CD14-positive monocyte (primary cell): ENCODE results near the gene FOXN4. TPM values are rescaled to one million over a fixed set of nuclear protein-coding genes. Genes with fewer than 3 reads are reported as not detected.
A peak's percentile ranks its signal among the peaks of the same experiment; 100 is the strongest.

Experiments
- DNase-seq, 3 donors: peaks; one replicate each; pipeline ENCODE4 v3.0.0-alpha.2; 2011 to 2022
- H2AFZ ChIP-seq: 2 replicates; pipeline ENCODE4 v1.6.0; 2012; ENCODE audit warnings: mild to moderate bottlenecking, low read depth, low read length, inconsistent platforms; ENCODE audit not compliant: insufficient read depth, poor library complexity, severe bottlenecking
- H3K27ac ChIP-seq, 2 donors: 1 replicate in 1 of 2; 2 replicates in 1 of 2; pipeline ENCODE4 v1.5.1; 2012 to 2013; ENCODE audit warnings: low read length in 2 of 2, control low read depth in 1 of 2, inconsistent platforms in 1 of 2, low read depth in 1 of 2, mild to moderate bottlenecking in 1 of 2
- H3K27me3 ChIP-seq, 2 donors: one replicate each; pipeline versions ENCODE4 v1.6.0 to v1.6.1; 2011 to 2013; ENCODE audit warnings: low read length in 2 of 2; ENCODE audit not compliant: control insufficient read depth in 2 of 2, insufficient read depth in 2 of 2
- H3K36me3 ChIP-seq, 2 donors: replicated peaks in 1 of 2; 1 replicate in 1 of 2; 2 replicates in 1 of 2; pipeline versions ENCODE4 v1.5.1 to v1.6.1; 2012 to 2013; ENCODE audit warnings: low read length in 2 of 2, control low read depth in 1 of 2, inconsistent platforms in 1 of 2, mild to moderate bottlenecking in 1 of 2; ENCODE audit not compliant: insufficient read depth in 2 of 2, control insufficient read depth in 1 of 2
- H3K4me1 ChIP-seq, 2 donors: 1 replicate in 1 of 2; 2 replicates in 1 of 2; pipeline versions ENCODE4 v1.5.1 to v1.6.1; 2012 to 2013; ENCODE audit warnings: low read length in 2 of 2, control low read depth in 1 of 2, inconsistent platforms in 1 of 2, mild to moderate bottlenecking in 1 of 2, moderate library complexity in 1 of 2; ENCODE audit not compliant: insufficient read depth in 2 of 2, control insufficient read depth in 1 of 2
- H3K4me2 ChIP-seq: replicated peaks from 2 replicates; pipeline ENCODE3; 2012; ENCODE audit warnings: low read length, moderate library complexity, mild to moderate bottlenecking; ENCODE audit not compliant: poor library complexity, severe bottlenecking; ENCODE audit errors: extremely low read depth
- H3K4me3 ChIP-seq, 3 experiments: fragments of 200-600 bp in 1 of 3; sonication (generic) in 1 of 3; replicated peaks in 1 of 3; 1 replicate in 2 of 3; 2 replicates in 1 of 3; pipeline ENCODE4 v1.5.1; 2011 to 2013; ENCODE audit warnings: low read length in 3 of 3, mild to moderate bottlenecking in 3 of 3, control low read depth in 2 of 3, low read depth in 2 of 3, inconsistent platforms in 1 of 3, moderate library complexity in 1 of 3
- H3K79me2 ChIP-seq: 2 replicates; pipeline ENCODE4 v1.6.0; 2012; ENCODE audit warnings: mild to moderate bottlenecking, control low read depth, inconsistent platforms, low read length, moderate library complexity; ENCODE audit not compliant: insufficient read depth
- H3K9ac ChIP-seq: 2 replicates; pipeline ENCODE4 v1.6.0; 2017; ENCODE audit warnings: low read length, mild to moderate bottlenecking; ENCODE audit not compliant: insufficient read depth, poor library complexity, severe bottlenecking
- H3K9me3 ChIP-seq, 2 donors: replicated peaks in 1 of 2; 1 replicate in 1 of 2; 2 replicates in 1 of 2; pipeline versions ENCODE4 v1.5.1 to v1.6.1; 2012 to 2013; ENCODE audit warnings: low read length in 2 of 2, control low read depth in 1 of 2; ENCODE audit not compliant: control insufficient read depth in 1 of 2, insufficient read depth in 1 of 2
- H4K20me1 ChIP-seq: 2 replicates; pipeline ENCODE4 v1.6.0; 2012; ENCODE audit warnings: mild to moderate bottlenecking, low read length, control low read depth, moderate library complexity; ENCODE audit not compliant: insufficient read depth
- H3K27ac Mint-ChIP-seq, 7 donors: one replicate each; pipeline ENCODE4 v1.8.0; 2020; ENCODE audit warnings: mild to moderate bottlenecking in 7 of 7, mixed read lengths in 7 of 7, moderate library complexity in 6 of 7, inconsistent platforms in 2 of 7
- H3K27me3 Mint-ChIP-seq, 3 donors: one replicate each; pipeline ENCODE4 v1.8.0; 2021 to 2022; ENCODE audit warnings: low read depth in 3 of 3, mild to moderate bottlenecking in 3 of 3, mixed read lengths in 3 of 3, moderate library complexity in 3 of 3, inconsistent platforms in 1 of 3
- H3K36me3 Mint-ChIP-seq, 2 donors: one replicate each; pipeline ENCODE4 v1.8.0; 2020; ENCODE audit warnings: mixed read lengths in 2 of 2, inconsistent platforms in 1 of 2, mild to moderate bottlenecking in 1 of 2
- H3K4me1 Mint-ChIP-seq: one replicate; pipeline ENCODE4 v1.8.0; 2020; ENCODE audit warnings: mild to moderate bottlenecking, mixed read lengths
- H3K4me3 Mint-ChIP-seq, 2 donors: one replicate each; pipeline ENCODE4 v1.8.0; 2020; ENCODE audit warnings: mild to moderate bottlenecking in 2 of 2, mixed read lengths in 2 of 2, moderate library complexity in 1 of 2
- H3K9me3 Mint-ChIP-seq, 7 donors: one replicate each; pipeline ENCODE4 v1.8.0; 2020 to 2022; ENCODE audit warnings: mixed read lengths in 7 of 7, mild to moderate bottlenecking in 6 of 7, moderate library complexity in 6 of 7, inconsistent platforms in 2 of 7
- WGBS: methylation state at CpG from one replicate; pipeline ENCODE4 v1.1.5; 2013; ENCODE audit warnings: missing lambda C conversion rate; ENCODE audit not compliant: insufficient coverage; 5-methylcytosine and 5-hydroxymethylcytosine counted together
- intact Hi-C, 2 donors: fragments of 100-400 bp; cut with micrococcal nuclease; formaldehyde crosslinking; loops; one replicate each; pipeline versions ENCODE4 v1.15.0 to v1.15.1; 2023
- polyA plus RNA-seq, 3 donors: library from polyadenylated mRNA; depleted of rRNA in 1 of 3; unstranded in 2 of 3; stranded (reverse) in 1 of 3; fragments of 300-500 nt in 2 of 3; fragments of >200 nt in 1 of 3; fragmentation: Illumina TruSeq in 2 of 3; gene quantifications; 1 replicate in 2 of 3; 2 replicates in 1 of 3; pipeline ENCODE4 v1.2.3, GENCODE V29; 2012 to 2021
- TF ChIP-seq, protein P1 (sequence below): fragments of 200-600 bp; IDR thresholded peaks from one replicate; pipeline ENCODE4 v1.8.0; 2022; ENCODE audit warnings: antibody characterized with exemption, mild to moderate bottlenecking

FOXN4 gene
- polyA plus RNA-seq, 3 donors, result not detected

DNA sequence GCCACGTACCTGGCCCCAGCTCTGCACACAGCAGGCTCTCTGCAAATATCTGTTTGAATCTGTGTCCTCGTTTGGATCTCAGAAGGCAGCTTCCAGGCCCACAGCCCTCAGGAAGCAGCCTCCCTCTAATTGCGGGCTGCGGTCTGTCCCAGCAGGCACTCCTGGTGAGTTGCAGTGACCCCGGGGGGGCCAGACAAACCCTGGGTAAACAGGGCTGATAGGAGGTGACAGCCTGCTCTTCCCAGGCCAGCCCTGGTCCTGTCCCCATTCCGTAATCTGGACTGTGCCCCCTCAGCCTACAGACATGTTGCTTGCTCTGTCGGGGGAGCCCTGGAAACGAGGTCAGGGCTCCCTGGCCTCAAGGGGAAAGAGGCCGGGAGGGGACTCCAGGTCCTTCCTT, 2.0 kb downstream of the FOXN4 start:
- Mint-ChIP-seq H3K4me3 (peak overlapping the region in 1 of 2 donors; percentile 69), H3K9me3 (peaks cover 0 to 5% (median 3%) of the 10 kb centered on the region in 7 donors), H3K27ac (no peak overlapping the region), H3K27me3 (peaks cover 67 to 70% (median 68%) of the 10 kb centered on the region in 3 donors), H3K36me3 (peaks cover 0 to 5% of the 10 kb centered on the region in 2 donors), H3K4me1 (peaks cover 14% of the 10 kb centered on the region)
- Histone ChIP-seq H3K79me2 (no peaks in the 10 kb centered on the region), H3K4me2 (no peak overlapping the region), H3K27ac (no peak overlapping the region), H3K4me3 (no peak overlapping the region), H3K9me3 (peaks cover 0 to 8% of the 10 kb centered on the region in 2 donors), H3K27me3 (peaks cover 44 to 60% of the 10 kb centered on the region in 2 donors), H3K9ac (no peak overlapping the region), H3K4me1 (peaks cover 0 to 7% of the 10 kb centered on the region in 2 donors), H3K36me3 (no peaks in the 10 kb centered on the region), H4K20me1 (no peaks in the 10 kb centered on the region), H2AFZ (no peak overlapping the region)
- TF ChIP-seq, protein P1, sequence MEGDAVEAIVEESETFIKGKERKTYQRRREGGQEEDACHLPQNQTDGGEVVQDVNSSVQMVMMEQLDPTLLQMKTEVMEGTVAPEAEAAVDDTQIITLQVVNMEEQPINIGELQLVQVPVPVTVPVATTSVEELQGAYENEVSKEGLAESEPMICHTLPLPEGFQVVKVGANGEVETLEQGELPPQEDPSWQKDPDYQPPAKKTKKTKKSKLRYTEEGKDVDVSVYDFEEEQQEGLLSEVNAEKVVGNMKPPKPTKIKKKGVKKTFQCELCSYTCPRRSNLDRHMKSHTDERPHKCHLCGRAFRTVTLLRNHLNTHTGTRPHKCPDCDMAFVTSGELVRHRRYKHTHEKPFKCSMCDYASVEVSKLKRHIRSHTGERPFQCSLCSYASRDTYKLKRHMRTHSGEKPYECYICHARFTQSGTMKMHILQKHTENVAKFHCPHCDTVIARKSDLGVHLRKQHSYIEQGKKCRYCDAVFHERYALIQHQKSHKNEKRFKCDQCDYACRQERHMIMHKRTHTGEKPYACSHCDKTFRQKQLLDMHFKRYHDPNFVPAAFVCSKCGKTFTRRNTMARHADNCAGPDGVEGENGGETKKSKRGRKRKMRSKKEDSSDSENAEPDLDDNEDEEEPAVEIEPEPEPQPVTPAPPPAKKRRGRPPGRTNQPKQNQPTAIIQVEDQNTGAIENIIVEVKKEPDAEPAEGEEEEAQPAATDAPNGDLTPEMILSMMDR, result no peak
- intact Hi-C loops, result no loop called here
- DNase-seq, result no peak
- 59% methylated on average over 8 of the region's 9 CpGs for WGBS

DNA sequence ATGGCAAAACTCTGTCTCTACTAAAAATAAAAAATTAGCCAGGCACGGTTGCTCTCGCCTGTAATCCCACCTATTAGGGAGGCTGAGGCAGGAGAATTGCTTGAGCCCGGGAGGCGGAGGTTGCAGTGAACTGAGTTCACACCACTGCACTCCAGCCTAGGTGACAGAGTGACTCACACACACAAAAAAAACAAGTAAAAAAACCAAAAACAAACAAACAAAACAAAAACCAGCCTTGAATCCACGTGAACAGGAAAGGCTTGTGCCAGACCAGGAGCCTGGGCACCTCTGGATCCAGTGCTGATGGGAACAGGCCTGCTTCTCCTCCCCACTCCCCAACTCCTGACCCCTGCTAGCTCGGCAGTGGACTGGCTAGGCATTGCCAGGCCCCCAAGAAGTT, 3.5 kb downstream of the FOXN4 start:
- H3K9me3 Mint-ChIP-seq, result peaks cover 0 to 5% (median 3%) of the 10 kb centered on the region in 7 donors
- peak overlapping the region in 1 of 2 donors; percentile 51 for H3K4me3 Mint-ChIP-seq
- no peaks in the 10 kb centered on the region for H4K20me1 ChIP-seq
- H3K36me3 Mint-ChIP-seq, result peaks cover 0 to 2% of the 10 kb centered on the region in 2 donors
- no peak overlapping the region for H3K4me3 ChIP-seq
- no peak overlapping the region for H3K4me2 ChIP-seq
- peaks cover 12% of the 10 kb centered on the region for H3K4me1 Mint-ChIP-seq
- no peak overlapping the region for H3K27ac Mint-ChIP-seq
- H3K27me3 ChIP-seq, result peaks cover 30 to 46% of the 10 kb centered on the region in 2 donors
- intact Hi-C loops, result no loop called here
- H2AFZ ChIP-seq, result no peak overlapping the region
- peaks cover 0 to 7% of the 10 kb centered on the region in 2 donors for H3K4me1 ChIP-seq
- 91% methylated on average over 6 of the region's 6 CpGs for WGBS
- peaks cover 54 to 55% (median 55%) of the 10 kb centered on the region in 3 donors for H3K27me3 Mint-ChIP-seq
- H3K79me2 ChIP-seq, result no peaks in the 10 kb centered on the region
- no peaks in the 10 kb centered on the region for H3K36me3 ChIP-seq
- H3K27ac ChIP-seq, result no peak overlapping the region
- TF ChIP-seq, protein P1, result no peak
- no peak for DNase-seq
- H3K9ac ChIP-seq, result no peak overlapping the region
- peaks cover 0 to 8% of the 10 kb centered on the region in 2 donors for H3K9me3 ChIP-seq
